Activated T-cell treated with anti-CD3 and anti-CD28 coated beads for 4 hours (primary cell): ENCODE data around the gene THAP7.

Experiments
- DNase-seq: peaks from one replicate; pipeline ENCODE4 v3.0.0-alpha.2; 2020

Gene THAP7

DNA sequence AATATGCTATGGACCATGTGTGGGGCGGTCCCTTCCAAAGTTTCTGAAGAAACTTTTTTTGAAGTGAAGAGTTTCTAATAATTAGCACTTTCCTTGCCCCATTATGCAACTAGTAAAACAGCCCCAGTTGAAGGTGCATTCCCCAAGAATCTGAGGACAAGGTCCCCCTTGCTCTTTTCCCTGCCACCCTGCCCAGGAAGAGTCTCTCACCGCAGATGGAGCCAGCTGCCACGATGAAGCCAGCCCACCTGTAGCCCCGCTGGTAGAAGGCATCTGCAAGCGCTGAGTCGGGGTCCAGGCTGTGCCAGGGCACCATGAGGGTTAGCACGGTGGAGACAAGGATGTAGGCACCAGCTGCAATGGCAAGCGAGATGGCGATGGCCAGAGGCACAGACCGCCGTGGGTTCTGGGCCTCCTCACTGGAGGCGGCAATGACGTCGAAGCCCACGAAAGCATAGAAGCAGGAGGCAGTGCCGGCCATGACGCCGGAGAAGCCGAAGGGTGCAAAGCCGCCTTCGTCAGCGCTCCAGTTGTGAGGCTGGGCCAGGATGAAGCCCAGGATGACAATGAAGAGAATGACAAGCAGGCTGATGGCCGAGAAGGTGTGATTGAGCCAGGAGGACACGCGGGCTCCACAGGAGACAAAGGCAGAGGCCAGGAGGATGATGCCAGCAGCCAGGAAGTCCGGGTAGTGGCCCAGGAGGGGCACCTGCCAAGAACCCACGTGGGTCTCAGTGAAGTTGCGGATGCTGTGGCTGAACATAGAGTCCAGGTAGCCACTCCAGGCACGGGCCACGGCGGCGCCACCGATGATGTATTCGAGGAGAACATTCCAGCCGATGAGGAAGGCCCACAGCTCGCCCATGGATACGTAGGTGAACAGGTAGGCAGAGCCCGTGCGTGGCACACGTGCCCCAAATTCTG, 29.0 kb upstream of the THAP7 start:
- no peak for DNase-seq

DNA sequence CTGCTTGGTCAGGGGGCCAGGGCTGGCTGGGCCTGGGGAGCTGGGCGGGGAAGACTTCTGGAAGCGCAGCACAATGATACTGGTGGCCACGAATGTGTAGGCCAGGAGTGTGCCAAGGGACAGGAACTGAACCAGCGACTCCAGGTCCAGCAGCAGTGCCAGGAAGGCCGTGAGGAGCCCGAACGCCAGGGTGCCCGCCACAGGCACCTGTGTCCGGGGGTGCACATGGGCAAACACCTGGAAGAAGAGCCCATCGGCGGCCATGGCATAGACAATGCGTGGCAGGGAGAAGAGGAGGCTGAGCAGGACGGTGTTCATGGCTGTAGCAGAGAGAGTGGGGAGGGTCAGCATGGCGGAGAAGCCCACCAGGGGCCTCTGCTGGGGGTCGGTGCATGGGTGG, 28.1 kb upstream of the THAP7 start:
- no peak for DNase-seq

DNA sequence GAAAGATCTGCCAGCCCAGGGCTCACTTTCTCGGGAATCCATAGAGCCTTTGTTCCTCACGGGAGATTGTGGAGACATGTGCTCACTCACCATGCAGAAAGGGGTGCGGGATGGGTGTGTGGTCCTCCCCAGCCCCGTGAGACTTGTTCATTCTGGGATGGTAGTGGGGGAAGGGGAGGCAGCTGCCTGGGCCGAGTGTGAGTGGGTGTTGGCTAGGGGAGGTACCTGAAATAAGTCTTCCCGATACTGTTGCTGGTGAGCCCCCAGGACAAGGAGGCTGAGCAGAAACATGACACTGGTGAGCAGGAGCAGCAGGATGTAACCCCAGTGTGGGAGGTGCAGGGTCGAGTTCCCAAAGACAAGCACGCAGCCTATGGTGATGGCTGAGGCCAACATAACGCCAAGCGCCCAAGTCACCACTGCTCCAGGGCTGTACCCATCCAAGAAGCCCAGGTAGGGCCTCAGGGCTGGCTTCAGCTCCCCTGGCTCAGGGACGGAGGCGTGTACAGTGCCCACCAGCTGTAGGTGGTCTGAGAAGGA, 27.6 kb upstream of the THAP7 start:
- no peak for DNase-seq

DNA sequence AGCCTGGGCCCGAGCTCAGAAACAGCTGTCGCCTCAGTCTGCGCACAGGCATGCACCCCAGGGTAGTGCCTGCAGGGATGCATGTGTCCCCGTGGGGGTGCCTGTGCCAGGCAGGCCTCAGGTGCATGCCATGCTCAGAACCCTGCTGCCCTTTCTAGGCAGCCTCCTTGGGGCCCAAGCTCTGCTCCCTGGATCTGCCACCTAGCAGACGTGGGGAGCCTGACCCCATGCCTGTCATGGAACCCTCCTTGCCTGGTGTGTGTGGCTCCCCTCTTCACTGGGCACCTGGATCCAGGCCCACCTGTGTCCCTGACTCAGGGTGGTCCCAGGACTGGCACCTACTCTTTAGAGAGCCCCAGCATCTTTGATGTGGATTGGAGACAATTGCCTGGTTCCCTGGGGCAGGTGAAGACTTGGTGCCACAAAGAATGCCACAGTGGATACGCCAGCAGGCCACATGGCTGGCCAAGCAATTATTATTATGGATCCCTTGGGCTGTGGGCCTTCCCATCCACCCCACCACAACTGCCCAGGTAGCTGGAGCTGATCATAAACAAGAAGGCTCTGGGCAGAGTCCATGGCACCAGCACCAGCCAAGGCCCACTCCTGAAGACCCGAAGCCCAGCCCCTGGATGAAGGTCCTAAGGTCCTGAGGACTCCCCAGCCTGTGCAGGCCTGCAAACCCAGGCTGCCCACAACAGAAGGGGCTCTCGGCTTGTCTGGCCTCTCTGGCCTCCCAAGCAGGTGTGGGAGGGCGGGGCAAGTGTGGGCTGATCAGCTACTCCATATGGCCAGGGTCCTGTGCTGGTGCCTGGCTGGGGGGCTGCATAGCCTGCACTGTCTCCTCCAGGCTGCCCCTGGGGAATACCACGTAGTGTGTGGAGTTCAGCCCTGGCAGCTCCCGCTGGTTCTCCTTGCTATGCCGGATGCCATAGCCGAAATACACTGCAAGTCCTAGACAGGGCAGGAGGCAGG, 26.6 kb upstream of the THAP7 start:
- no peak for DNase-seq

DNA sequence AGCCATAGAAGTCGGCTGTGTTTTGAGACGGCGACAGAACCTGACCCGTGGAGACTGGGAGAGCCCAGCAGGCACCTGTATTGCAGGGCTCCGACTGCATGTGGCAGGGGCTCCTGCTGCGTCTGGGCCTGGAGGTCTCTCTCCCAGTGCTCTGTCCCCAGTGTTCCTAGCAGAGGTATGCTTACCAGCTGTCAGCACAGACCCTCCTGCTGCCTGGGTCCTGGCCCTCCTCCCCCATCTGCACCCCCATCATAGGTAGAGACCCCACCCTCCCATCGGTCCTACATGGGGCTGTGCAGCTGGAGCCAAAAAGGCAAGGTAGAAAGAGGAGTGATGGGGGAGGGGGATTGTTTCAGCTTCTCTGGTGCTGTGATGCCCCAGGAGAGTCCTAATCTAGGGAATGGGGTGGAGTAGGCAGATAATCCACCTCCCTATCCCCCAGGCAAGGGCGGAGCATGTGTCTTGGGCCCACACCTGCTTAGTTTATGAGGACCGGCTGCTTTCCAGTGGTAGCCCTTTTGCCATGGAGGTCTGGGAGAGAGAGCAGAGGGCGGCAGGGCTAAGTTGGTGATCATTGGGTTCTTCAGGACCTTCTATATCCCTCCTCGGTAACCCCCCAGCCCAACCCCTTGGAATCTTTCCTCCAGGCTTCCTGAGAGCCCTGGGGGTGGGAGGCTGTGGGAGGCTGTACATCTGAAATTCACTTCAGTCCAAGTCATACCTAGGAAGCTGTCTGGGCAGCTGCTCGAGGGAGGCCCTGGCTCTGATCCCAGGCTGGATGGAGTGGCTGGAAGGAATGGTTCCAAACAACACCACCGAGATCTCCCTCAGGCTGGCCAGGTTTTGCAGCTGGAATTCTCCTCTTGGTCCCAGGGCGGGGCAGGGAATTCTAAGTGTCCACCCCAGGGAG, 25.1 kb upstream of the THAP7 start:
- no peak for DNase-seq

DNA sequence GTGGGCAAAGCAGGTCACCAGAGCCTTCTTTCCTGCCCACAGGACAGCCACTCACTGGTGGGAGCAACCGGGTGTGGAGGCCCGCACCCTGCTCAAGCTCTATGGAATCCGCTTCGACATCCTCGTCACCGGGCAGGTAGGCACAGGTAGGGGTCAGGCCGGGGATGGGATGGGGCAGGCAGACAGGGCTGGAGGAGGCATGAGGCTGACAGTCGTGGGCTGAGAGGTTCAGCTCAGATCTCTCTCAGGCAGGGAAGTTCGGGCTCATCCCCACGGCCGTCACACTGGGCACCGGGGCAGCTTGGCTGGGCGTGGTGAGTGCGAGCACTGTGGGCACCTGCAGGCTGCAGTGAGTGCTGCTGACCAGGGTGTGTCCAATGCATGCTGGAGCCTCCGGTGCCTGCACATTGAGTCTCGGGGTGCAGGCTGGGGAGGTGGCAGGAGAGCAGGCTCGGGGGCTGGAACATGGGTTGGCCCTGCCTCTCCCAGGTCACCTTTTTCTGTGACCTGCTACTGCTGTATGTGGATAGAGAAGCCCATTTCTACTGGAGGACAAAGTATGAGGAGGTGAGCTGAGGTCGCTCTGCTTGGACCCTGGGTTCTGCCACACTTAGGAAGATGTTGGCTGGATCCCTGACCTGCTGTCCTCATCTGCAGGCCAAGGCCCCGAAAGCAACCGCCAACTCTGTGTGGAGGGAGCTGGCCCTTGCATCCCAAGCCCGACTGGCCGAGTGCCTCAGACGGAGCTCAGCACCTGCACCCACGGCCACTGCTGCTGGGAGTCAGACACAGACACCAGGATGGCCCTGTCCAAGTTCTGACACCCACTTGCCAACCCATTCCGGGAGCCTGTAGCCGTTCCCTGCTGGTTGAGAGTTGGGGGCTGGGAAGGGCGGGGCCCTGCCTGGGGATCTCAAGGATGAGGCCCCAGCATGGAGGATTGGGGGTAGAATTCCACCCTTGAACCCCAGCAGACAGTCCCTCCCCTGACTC, 24.1 kb upstream of the THAP7 start:
- DNase-seq: no peak

DNA sequence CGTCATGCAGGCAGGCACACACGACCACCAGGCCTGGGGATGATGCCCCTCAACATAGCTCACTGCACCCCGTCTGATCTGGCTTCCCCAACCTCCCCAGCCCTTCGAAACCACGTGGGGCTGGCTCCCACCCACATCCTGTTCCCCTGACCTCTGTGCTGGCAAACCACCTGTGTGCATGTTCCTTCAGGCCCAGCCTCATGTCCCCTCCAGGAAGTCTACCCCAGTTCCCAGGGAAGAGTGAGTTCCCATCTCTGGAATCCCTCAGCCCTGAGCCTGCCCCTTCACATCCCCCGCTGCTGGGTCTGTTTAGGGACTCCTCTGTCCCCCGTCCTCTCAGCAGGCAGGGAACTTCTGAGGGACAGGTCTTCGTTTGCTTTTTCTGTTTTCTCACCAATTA, 23.3 kb upstream of the THAP7 start:
- no peak for DNase-seq

DNA sequence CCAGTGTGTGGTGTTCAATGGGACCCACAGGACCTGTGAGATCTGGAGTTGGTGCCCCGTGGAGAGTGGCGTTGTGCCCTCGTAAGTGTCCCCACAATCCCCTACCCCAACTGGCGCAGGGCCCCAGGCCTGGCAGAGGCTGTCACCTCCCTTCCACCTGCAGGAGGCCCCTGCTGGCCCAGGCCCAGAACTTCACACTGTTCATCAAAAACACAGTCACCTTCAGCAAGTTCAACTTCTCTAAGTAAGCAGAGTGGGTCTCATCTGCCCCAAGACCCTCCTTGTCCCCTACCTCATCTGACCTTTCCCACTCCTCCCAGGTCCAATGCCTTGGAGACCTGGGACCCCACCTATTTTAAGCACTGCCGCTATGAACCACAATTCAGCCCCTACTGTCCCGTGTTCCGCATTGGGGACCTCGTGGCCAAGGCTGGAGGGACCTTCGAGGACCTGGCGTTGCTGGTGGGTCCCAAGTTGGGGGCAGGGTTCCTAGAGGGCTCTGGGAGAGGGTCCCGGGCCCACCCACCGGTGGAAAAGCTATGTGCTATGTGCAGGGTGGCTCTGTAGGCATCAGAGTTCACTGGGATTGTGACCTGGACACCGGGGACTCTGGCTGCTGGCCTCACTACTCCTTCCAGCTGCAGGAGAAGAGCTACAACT, 21.2 kb upstream of the THAP7 start:
- no peak for DNase-seq

DNA sequence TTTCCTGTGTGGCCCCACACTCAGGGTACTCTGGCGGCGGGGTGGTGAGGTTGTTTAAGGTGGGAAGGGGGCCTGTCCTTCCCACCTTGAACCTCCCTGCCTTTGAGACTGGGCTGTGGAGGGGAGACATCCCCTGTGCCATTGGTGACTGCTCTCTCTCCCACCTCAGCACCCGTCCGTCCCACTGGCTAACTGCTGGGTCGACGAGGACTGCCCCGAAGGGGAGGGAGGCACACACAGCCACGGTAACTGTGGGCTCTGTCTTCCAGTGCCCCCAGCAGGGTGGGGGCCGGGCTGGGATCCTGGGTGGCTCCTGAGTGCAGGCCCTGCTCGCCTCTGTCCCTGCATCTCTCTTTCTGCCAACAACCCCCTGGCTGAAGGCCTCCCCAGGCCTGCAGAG, 20.6 kb upstream of the THAP7 start:
- no peak for DNase-seq

DNA sequence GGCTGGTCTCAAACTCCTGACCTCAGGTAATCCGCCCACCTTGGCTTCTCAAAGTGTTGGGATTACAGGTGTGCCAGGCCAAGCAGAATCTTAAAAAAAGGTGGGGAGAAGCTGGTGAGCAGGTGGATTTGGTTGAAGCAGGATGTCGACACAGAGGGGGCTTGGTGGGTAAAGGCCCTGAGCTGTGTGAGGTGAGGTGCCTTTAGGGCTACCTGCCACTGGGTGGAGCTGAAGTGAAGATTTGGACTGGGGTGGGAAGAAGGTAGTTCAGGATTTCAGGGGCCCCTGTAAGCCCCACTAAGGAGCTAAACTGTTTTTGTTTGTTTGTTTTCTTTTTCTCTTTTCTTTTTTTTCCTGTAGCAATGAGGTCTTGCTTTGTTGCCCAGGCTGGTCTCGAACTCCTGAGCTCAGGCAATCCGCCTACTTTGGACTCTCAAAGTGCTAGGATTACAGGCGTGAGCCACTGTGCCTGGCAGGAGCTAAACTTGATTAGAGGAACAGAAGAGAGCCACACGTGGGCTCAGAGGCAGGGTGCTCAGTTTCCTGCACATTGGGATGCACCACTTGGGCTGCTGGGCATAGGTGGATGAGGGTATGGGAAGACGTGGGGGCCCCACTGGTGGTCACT, 19.0 kb upstream of the THAP7 start:
- DNase-seq: no peak

DNA sequence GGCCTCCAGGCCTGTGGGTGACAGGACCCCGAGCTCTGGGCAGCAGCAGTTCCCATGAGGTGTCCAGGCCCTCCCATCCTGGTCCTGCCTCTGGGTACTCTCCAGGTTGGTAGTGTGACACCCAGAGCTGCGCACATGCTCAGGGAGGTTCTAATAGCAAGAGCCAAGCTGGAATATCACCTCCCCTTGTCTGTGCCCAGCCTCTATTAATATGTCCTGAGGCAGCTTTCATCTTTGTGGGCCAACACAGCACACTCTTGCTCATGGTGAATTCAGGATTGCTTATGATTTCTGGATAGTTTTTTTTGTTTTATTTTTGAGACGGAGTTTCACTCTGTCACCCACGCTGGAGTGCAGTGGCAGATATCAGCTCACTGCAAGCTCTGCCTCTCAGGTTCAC, 16.4 kb upstream of the THAP7 start:
- no peak for DNase-seq

DNA sequence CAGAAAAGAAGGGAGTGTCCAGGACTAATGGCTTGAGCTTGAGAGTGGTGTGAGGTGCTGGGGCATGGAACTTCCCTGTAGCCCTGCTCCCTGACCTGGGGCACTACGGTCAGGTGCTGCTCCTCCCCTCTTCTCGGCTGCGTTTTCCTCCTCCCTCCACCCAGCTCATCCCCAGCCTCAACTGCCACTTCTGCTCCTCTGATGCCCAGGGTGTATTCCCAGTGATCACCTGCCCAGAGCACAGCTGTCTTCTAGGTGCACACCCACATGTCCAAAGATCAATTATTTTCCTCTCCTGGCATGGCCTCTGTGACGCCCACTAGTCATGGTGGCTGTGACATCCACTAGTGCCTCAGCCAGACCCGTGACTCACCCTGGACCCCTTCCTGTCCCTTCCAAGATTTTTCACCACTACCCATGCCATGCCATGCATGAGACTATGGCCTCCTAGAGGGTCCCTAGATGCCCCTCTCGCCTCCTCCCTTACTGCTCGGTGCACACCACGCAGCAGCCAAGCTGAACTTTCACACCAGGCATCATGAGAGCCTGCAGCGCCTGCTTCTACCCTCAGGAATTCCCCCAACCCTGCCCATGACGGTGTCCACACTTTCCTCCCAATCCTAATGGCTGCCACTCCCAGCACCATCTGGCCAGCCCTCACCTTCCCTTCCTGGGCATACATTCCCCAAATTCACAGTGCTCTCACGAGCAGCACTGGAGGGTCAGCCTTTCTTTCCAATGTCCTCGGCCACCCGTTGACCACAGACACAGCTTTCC, 14.9 kb upstream of the THAP7 start:
- no peak for DNase-seq

DNA sequence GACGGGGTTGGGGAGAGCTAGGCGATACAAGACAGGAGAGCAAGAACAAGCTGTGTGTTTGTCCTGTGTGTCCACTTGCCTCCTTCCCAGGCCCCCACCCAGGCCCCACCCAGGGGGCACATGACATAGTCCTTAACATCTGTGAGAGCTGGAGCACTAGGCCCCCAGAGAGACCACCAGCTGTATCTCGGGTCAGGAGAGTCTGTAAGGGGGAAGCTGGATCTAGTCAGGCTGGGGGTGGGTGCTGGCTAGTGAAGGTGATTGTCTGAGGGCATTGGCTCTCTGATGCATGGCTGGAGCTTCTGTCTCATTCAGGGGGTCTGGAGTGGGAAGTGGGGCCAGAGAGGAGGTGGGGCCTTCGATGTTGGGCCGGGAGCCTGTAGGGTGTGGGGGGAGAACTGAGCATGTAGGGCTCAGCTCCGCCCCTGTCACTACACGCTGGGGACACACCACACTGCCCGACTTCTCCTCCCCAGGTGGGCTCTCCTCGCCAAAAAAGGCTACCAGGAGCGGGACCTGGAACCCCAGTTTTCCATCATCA, 13.6 kb upstream of the THAP7 start:
- DNase-seq: no peak

DNA sequence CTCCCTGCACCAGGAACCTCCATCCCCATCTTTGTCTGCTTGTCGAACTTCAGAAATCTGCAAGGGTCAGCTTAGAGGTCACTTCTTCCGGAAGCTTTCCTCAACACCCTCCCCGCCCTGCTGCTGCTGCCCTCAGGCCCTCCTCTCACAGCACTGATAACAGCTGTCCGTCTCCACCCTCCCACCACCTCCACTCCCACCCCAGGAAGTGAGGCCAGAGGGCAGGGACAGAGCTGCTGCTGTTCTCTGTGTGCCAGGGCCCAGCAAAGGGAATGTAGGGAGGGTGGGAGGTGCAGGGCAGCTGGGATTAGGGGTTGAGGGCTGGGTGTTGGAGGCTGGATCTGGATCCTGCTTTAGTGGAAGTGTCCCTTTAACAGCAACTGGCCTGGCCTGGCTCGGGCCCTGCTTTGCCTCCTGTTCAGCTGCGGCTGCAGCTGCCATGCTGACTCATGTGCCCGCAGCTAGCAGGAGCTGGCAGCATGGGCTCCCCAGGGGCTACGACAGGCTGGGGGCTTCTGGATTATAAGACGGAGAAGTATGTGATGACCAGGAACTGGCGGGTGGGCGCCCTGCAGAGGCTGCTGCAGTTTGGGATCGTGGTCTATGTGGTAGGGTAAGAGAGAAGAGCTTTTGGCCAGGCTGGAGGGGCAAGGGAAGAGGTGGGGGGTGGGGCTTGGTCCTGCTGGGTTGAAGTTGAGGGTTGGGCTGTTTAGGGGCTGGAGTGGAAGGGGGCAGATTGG, 13.0 kb upstream of the THAP7 start, which contains the start of gene P2RX6:
P2RX6 (plus strand) TSS at position 440 of the 740 bp plus-strand sequence; CDS start at position 450, 10 bp downstream.
- DNase-seq: no peak

DNA sequence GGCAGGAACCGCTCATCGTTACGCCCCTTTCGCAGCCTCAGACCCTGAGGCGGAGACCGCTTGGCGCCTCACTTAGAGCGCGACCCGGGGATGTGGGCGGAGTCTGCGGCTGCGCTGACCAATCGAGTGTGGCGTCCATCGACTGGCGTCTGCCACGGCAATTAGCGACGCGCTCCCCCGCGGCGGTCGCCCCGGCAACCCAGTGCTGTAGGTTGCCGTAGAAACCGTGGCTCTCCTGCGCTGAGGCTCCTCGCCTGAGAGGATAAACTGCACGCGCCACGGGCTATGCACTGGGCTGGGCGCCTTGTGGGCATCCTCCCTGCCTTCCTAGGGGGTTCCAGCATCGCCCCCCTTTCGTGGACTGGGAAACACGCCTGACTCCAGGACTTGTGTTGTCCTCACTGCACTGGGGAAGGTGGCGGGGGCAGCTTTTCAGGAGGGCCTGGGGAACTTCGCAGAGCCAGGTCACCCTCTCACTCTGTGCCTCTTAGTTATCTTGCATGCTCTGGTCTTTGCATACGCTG, 12.3 kb upstream of the THAP7 start:
- peak; percentile 52 for DNase-seq

DNA sequence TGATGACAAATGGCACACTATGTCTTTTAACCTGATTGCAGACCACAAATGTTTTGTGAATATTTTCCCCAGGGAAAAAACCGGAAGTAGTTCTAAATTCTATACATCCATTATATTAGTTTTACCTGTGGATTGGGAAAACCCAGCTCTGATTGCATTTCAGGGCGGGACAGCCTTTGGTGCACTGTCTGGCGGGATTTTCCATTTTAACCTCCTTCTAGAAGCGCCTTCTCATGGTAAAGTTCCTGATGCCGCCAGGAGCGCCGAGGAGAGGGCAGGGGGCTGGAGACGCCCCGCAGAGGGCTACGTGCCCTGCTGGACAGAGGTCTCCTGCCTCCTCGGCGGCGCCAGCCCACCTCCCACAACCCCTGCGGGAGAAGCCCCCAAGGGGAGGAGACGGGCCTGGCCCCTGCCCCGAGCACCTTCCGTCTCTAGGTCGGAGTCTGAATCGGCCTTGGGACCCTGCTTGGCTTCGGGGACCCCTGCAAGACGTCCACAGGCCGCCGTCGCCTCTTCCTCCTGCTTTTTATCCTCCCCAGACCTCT, 11.8 kb upstream of the THAP7 start:
- no peak for DNase-seq
